Left renal cortex interstitium (tissue), 4 donors: ENCODE measurements around the gene TMEM126A. TPM values are rescaled to one million over a fixed set of nuclear protein-coding genes. Genes with fewer than 3 reads are reported as not detected.
A peak's percentile ranks its signal among the peaks of the same experiment; 100 is the strongest.
"Not testable (repeated sequence)": the region's sequence is repeated elsewhere in the genome, so short reads cannot be mapped to it uniquely, and the experiment has no call there.

Source experiments
- DNase-seq, 4 donors: peaks; one replicate each; pipeline ENCODE4 v3.0.0-alpha.2; 2013; ENCODE audit warnings: low read depth in 4 of 4, low spot score in 2 of 4, missing footprints in 1 of 4
- polyA plus RNA-seq, 4 donors: library from polyadenylated mRNA; unstranded; fragments of 120-200 nt; gene quantifications; one replicate each; pipeline ENCODE4 v1.2.1, GENCODE V29; 2013; ENCODE audit not compliant: insufficient read length in 4 of 4

The TMEM126A gene
- polyA plus RNA-seq, 4 donors = 30.2 to 37.2 (median 34.4) TPM

- no peak for DNase-seq
Measured at GRCh38 chr11:85656777-85657176, 9.0 kb downstream of the TMEM126A start.

DNA sequence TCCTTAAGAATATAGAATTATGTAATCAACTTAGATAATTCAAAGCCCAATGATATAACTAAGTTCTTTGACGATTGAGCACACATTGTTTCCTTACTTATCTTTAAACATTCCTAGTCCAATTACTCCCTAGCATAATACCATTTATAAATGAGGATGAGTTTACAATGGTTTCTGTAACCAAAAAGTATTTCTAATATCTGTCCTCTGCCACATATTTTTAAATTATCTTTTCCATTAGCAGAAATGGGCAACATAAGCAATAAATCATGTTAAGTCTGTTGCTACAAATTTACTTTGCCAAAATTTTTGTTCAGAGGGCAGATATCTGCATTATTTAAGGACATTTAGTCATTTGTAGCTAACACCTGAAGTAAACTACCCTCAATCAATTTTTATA is 10.4 kb downstream of the TMEM126A start:
- no peak for DNase-seq

- no peak for DNase-seq
Measured at GRCh38 chr11:85661972-85662664, 14.4 kb downstream of the TMEM126A start.

GRCh38 chr11:85663080-85663752 is 15.4 kb downstream of the TMEM126A start:
- no peak for DNase-seq

- peak in 1 of 4 donors; percentile 72 for DNase-seq
Measured at GRCh38 chr11:85663753-85664614, 16.2 kb downstream of the TMEM126A start.

DNA sequence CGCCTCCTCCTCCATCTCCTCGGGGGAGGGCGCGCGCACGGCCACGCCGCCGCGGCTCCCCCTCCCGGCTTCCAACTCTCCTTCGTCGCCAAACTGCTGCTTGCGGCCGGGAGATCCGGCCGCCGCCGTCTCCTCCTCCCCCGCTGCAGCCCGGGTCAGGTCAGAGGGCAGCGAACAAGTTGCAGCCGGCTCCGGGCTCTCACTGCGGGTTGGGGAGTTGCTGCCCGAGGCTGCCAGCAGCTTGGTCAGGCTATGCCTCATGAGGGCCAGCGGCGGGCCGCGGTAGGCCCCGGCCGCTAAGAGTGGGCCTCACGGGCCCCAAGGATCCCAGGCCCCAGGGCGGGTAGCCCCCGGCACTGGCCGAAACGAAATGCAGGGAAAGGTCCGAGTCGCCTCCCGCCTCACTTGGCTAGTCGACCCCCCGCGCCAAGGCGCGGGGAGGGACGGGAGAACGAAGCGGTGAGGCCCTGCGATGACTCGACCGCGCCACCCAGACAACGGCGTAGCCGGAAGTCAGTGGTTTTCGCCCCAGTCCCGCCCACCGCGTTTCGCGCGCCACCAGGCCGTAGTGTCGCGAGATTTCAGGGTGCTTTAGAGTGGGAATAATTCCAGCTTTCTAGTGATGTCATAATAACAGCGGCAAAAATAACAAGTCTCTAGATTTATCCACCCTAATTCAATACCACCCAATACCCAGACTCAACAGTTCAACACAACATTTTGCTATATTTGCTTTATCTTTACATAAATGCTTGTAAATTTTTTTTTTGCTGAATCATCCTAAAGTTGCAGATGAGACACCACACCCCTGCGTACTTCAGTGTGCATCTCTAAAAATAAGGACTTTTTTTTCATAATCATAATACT is 17.1 kb downstream of the TMEM126A start, which contains the start of gene CREBZF:
TSS of gene CREBZF (minus strand) at position 515 of the 867 bp plus-strand sequence. CDS start at position 261, 254 bp downstream.
- peak; percentile 90 to 94 (median 93) for DNase-seq

GRCh38 chr11:85665733-85666132 is 18.0 kb downstream of the TMEM126A start:
- DNase-seq = no peak

DNA sequence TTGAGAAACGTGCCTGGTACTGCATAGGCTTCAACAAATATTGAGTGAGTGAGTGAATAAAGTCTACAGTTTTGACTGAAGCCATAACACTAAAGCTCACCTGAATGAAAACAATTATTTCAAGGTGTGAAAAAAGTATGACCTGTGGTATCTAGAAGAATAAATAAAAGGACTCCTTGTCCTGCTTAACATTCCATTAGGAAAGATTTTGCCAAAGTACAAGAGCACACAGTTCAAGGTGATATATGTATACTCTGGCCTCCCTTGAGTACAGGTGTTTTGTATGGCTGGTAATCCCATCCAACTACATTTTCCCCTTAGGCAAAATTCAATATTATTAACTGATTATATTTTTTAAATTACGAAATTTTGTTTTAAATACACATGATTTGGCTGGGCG is 18.9 kb downstream of the TMEM126A start:
- DNase-seq = no peak

GRCh38 chr11:85668157-85668556 is 20.4 kb downstream of the TMEM126A start:
- no peak for DNase-seq

DNA sequence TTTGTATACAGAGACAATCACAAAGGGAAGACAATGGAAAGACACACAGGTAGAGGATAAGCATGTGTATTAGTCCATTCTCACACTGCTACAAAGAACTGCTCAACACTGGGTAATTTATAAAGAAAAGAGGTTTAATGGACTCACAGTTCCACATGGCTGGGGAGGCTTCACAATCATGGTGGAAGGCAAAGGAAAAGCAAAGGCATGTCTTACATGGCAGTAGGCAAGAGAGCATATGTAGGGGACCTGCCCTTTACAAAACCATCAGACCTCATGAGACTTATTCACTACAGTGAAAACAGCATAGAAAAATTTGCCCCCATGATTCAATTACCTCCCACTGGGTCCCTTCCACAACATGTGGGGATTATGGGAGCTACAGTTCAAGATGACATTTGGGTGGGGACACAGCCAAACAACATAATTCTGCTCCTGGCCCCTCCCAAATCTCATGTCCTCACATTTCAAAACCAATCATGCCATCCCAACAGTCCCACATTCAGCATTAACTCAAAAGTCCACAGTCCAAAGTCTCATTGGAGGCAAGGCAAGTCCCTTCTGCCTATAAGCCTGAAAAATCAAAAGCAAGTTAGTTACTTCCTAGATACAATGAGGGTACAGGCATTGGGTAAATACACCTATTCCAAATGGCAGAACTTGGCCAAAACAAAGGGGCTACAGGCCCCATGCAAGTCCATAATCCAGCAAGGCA is 23.3 kb downstream of the TMEM126A start:
- not testable (repeated sequence) for DNase-seq

- DNase-seq = no peak
Measured at GRCh38 chr11:85672105-85672902, 24.5 kb downstream of the TMEM126A start.

DNA sequence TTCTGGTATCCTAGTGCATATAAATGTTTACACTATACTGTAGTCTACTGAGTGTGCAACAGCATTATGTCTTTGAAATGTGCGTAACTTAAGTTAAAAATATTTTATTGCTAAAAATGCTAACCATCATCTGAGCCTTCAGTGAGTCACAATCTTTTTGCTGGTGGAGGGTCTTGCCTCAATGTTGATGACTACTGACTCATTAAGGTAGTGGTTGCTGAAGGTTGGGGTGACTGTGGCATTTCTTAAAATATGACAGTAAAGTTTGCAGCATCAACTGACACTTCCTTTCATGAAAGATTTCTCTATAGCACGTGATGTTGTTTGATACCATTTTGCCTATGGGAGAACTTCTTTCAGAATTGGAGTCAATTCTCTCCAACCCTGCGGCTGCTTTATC is 25.6 kb downstream of the TMEM126A start:
- no peak for DNase-seq

- no peak for DNase-seq
Measured at GRCh38 chr11:85679576-85679975, 31.8 kb downstream of the TMEM126A start.

- DNase-seq = no peak
Measured at GRCh38 chr11:85680897-85681296, 33.1 kb downstream of the TMEM126A start.

DNA sequence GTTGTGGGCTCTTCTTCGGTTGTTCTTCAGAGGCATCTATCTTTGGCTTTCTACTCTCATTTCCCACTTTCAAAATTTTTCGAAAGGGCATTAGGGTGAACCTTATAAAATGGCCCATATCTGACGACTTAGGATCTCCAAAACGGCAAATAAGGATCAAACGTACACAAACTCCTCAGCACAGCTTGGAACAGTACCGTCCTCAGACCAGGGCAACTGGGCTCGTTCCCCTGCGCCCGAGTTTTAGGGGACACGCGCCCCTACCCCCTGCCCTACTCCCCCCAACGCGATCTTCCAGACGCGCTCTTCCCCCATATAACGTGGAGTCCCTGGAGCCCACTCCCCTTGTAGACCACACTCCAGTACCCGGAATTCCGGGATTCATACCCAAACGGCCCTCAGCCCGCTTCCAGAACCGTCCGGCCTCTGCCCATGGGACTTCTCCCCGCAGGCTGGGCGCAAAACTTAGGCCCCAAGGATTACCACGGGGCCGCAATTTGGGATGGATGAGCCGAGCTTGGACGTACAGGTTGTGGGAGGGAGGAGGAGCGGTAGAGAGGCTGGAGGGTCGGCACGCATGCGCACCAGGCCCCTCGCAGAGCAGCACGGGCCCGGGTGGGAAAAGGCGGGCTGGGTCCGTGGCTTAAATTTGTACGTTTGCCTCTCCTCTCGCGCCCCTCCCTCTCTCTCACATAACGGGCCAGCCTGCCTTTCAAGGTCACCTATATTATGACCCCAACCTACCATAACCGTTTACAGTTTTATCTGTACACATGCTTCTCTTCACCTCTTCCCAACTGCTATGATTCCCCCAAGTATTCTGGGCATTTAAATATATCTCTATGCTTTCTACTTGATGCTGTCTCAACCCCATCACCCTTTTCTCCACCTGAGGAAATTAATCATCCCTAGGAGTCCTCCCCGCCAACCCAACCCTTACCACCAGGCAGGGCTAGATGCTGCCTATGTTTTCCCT is 34.9 kb downstream of the TMEM126A start:
- peak in 1 of 4 donors; percentile 59 for DNase-seq

- peak in 2 of 4 donors; percentile 62 to 67 for DNase-seq
Measured at GRCh38 chr11:85685125-85685819, 37.5 kb downstream of the TMEM126A start.
